Measurements from ENCODE around the gene KCNK3.

Gene KCNK3

GRCh38 chr2:26711457-26712161, 19.1 kb downstream of the KCNK3 start:
- no peak for DNase-seq (ENCODE audit: low read depth in 2 of 3, low spot score in 1 of 3)

- no peak for DNase-seq (ENCODE audit: low read depth in 2 of 3, low spot score in 1 of 3)
These were observed 20.3 kb downstream of the KCNK3 start for GRCh38 chr2:26712486-26713465.

- no peak for DNase-seq (ENCODE audit: low read depth in 2 of 3, low spot score in 1 of 3)
These were observed 23.2 kb downstream of the KCNK3 start for GRCh38 chr2:26715528-26716270.

GRCh38 chr2:26716340-26716739, 23.8 kb downstream of the KCNK3 start:
- DNase-seq (ENCODE audit: low read depth in 2 of 3, low spot score in 1 of 3) = no peak

- no peak for DNase-seq (ENCODE audit: low read depth in 2 of 3, low spot score in 1 of 3)
These were observed 24.2 kb downstream of the KCNK3 start for GRCh38 chr2:26716769-26717168.

GRCh38 chr2:26717362-26717761, 24.8 kb downstream of the KCNK3 start:
- DNase-seq (ENCODE audit: low read depth in 2 of 3, low spot score in 1 of 3) = no peak

- no peak for DNase-seq (ENCODE audit: low read depth in 2 of 3, low spot score in 1 of 3)
These were observed 26.6 kb downstream of the KCNK3 start for GRCh38 chr2:26718949-26719686.

- no peak for DNase-seq (ENCODE audit: low read depth in 2 of 3, low spot score in 1 of 3)
These were observed 28.0 kb downstream of the KCNK3 start for GRCh38 chr2:26720322-26721114.

GRCh38 chr2:26721115-26722032, 28.9 kb downstream of the KCNK3 start:
- DNase-seq (ENCODE audit: low read depth in 2 of 3, low spot score in 1 of 3) = no peak

GRCh38 chr2:26722328-26722727, 29.8 kb downstream of the KCNK3 start:
- no peak for DNase-seq (ENCODE audit: low read depth in 2 of 3, low spot score in 1 of 3)

- DNase-seq (ENCODE audit: low read depth in 2 of 3, low spot score in 1 of 3) = no peak
These were observed 30.4 kb downstream of the KCNK3 start for GRCh38 chr2:26722911-26723310.

- DNase-seq (ENCODE audit: low read depth in 2 of 3, low spot score in 1 of 3) = no peak
These were observed 31.0 kb downstream of the KCNK3 start for GRCh38 chr2:26723475-26723874.

- DNase-seq (ENCODE audit: low read depth in 2 of 3, low spot score in 1 of 3) = no peak
These were observed 31.6 kb downstream of the KCNK3 start for GRCh38 chr2:26723991-26724750.

- no peak for DNase-seq (ENCODE audit: low read depth in 2 of 3, low spot score in 1 of 3)
These were observed 32.4 kb downstream of the KCNK3 start for GRCh38 chr2:26724784-26725520.

- no peak for DNase-seq (ENCODE audit: low read depth in 2 of 3, low spot score in 1 of 3)
These were observed 32.9 kb downstream of the KCNK3 start for GRCh38 chr2:26725521-26725820.

- no peak for DNase-seq (ENCODE audit: low read depth in 2 of 3, low spot score in 1 of 3)
These were observed 33.7 kb downstream of the KCNK3 start for GRCh38 chr2:26726228-26726627.

- DNase-seq (ENCODE audit: low read depth in 2 of 3, low spot score in 1 of 3) = no peak
These were observed 35.4 kb downstream of the KCNK3 start for GRCh38 chr2:26727641-26728561.
